H9 (cell line): Measurements from ENCODE around the gene NUDT14. TPM values are rescaled to one million over a fixed set of nuclear protein-coding genes. Genes with fewer than 3 reads are reported as not detected.

Experiments used
- DNase-seq: peaks from one replicate; pipeline ENCODE4 v3.0.0-alpha.2; 2017
- H2AFZ ChIP-seq: one replicate; pipeline ENCODE4 v1.6.1; 2013; ENCODE audit warnings: mild to moderate bottlenecking, low read length, control low read depth, moderate library complexity
- H2AK5ac ChIP-seq: 2 replicates; pipeline ENCODE4 v1.6.1; 2013; ENCODE audit warnings: low read length, control low read depth, mixed read lengths; ENCODE audit not compliant: insufficient read length
- H2BK120ac ChIP-seq: one replicate; pipeline ENCODE4 v1.6.1; 2013; ENCODE audit warnings: low read depth, mild to moderate bottlenecking, low read length, control low read depth, inconsistent platforms; ENCODE audit not compliant: poor library complexity, severe bottlenecking
- H2BK12ac ChIP-seq: 2 replicates; pipeline ENCODE4 v1.6.1; 2013; ENCODE audit warnings: low read length, control low read depth, mixed read lengths, low read depth; ENCODE audit not compliant: insufficient read length
- H2BK15ac ChIP-seq: 2 replicates; pipeline ENCODE4 v1.6.1; 2013; ENCODE audit warnings: low read depth, low read length, control low read depth
- H2BK20ac ChIP-seq: one replicate; pipeline ENCODE4 v1.6.1; 2013; ENCODE audit warnings: low read depth, mild to moderate bottlenecking, low read length, control low read depth, inconsistent platforms; ENCODE audit not compliant: poor library complexity, severe bottlenecking
- H2BK5ac ChIP-seq: 2 replicates; pipeline ENCODE4 v1.6.1; 2013; ENCODE audit warnings: low read length, control low read depth, mixed read lengths; ENCODE audit not compliant: insufficient read length
- H3K14ac ChIP-seq: 2 replicates; pipeline ENCODE4 v1.6.1; 2013; ENCODE audit warnings: low read length, control low read depth; ENCODE audit not compliant: insufficient read depth
- H3K18ac ChIP-seq: 2 replicates; pipeline ENCODE4 v1.6.1; 2013; ENCODE audit warnings: low read depth, mild to moderate bottlenecking, mixed read lengths, low read length, control low read depth; ENCODE audit not compliant: insufficient read length
- H3K23ac ChIP-seq: 2 replicates; pipeline ENCODE4 v1.6.1; 2013; ENCODE audit warnings: low read length, control low read depth, mixed read lengths, low read depth; ENCODE audit not compliant: insufficient read length
- H3K23me2 ChIP-seq: 2 replicates; pipeline ENCODE4 v1.6.1; 2013; ENCODE audit warnings: low read depth, mild to moderate bottlenecking, mixed read lengths, low read length, control low read depth; ENCODE audit not compliant: insufficient read length, poor library complexity, severe bottlenecking
- H3K27ac ChIP-seq: 2 replicates; pipeline ENCODE4 v1.5.1; 2013; ENCODE audit warnings: low read length, control low read depth, mixed read lengths, low read depth; ENCODE audit not compliant: insufficient read length
- H3K27me3 ChIP-seq: 2 replicates; pipeline ENCODE4 v1.6.1; 2013; ENCODE audit warnings: low read length, control low read depth, inconsistent platforms; ENCODE audit not compliant: insufficient read depth
- H3K4ac ChIP-seq: 2 replicates; pipeline ENCODE4 v1.6.1; 2013; ENCODE audit warnings: low read depth, mild to moderate bottlenecking, control low read depth, inconsistent platforms, low read length, moderate library complexity
- H3K4me1 ChIP-seq: 2 replicates; pipeline ENCODE4 v1.6.1; 2013; ENCODE audit warnings: low read length, control low read depth, inconsistent platforms; ENCODE audit not compliant: insufficient read depth
- H3K4me2 ChIP-seq: 2 replicates; pipeline ENCODE4 v1.6.1; 2013; ENCODE audit warnings: low read length, control low read depth, mixed read lengths; ENCODE audit not compliant: insufficient read length, insufficient read depth
- H3K56ac ChIP-seq: 2 replicates; pipeline ENCODE4 v1.6.1; 2013; ENCODE audit warnings: low read depth, mild to moderate bottlenecking, mixed read lengths, low read length, control low read depth; ENCODE audit not compliant: insufficient read length
- H3K79me1 ChIP-seq: 2 replicates; pipeline ENCODE4 v1.6.1; 2013; ENCODE audit warnings: low read depth, mild to moderate bottlenecking, moderate library complexity, low read length, control low read depth, inconsistent platforms; ENCODE audit not compliant: insufficient read depth, poor library complexity, severe bottlenecking
- H3K79me2 ChIP-seq: 2 replicates; pipeline ENCODE4 v1.6.1; 2013; ENCODE audit warnings: low read length, control low read depth, inconsistent platforms; ENCODE audit not compliant: insufficient read depth
- H3K9ac ChIP-seq: 2 replicates; pipeline ENCODE4 v1.6.1; 2013; ENCODE audit warnings: low read length, control low read depth, mixed read lengths; ENCODE audit not compliant: insufficient read length; ENCODE audit errors: extremely low read depth
- H3K9me3 ChIP-seq: one replicate; pipeline ENCODE4 v1.6.1; 2013; ENCODE audit warnings: low read depth, low read length, inconsistent platforms; ENCODE audit not compliant: control insufficient read depth
- H3T11ph ChIP-seq: one replicate; pipeline ENCODE4 v1.6.1; 2013; ENCODE audit warnings: mild to moderate bottlenecking, low read length, control low read depth, inconsistent platforms
- H4K20me1 ChIP-seq: one replicate; pipeline ENCODE4 v1.6.1; 2013; ENCODE audit not compliant: control insufficient read depth, insufficient read length, insufficient read depth
- H4K5ac ChIP-seq: 2 replicates; pipeline ENCODE4 v1.6.1; 2013; ENCODE audit warnings: low read depth, mild to moderate bottlenecking, mixed read lengths, low read length, control low read depth; ENCODE audit not compliant: insufficient read length
- H4K8ac ChIP-seq: replicated peaks from 2 replicates; pipeline ENCODE4 v1.6.1; 2013; ENCODE audit warnings: low read length, control low read depth, mixed read lengths, low read depth; ENCODE audit not compliant: insufficient read length
- H4K91ac ChIP-seq: 2 replicates; pipeline ENCODE4 v1.6.1; 2013; ENCODE audit warnings: low read depth, mild to moderate bottlenecking, moderate library complexity, mixed read lengths, low read length, control low read depth; ENCODE audit not compliant: insufficient read length
- H3K27ac Mint-ChIP-seq, 3 experiments: 2 replicates in 2 of 3; 3 replicates in 1 of 3; pipeline ENCODE4 v1.8.0; 2020 to 2021; ENCODE audit warnings: mixed read lengths in 3 of 3, mild to moderate bottlenecking in 1 of 3, moderate library complexity in 1 of 3
- H3K27me3 Mint-ChIP-seq: 2 replicates; pipeline ENCODE4 v1.8.0; 2021; ENCODE audit warnings: low read depth, mild to moderate bottlenecking, moderate library complexity, mixed read lengths
- H3K36me3 Mint-ChIP-seq, 3 experiments: 2 replicates in 2 of 3; 3 replicates in 1 of 3; pipeline ENCODE4 v1.8.0; 2020 to 2021; ENCODE audit warnings: low read depth in 3 of 3, mixed read lengths in 3 of 3; ENCODE audit not compliant: insufficient read depth in 1 of 3
- H3K4me1 Mint-ChIP-seq, 2 experiments: 2 replicates each; pipeline ENCODE4 v1.8.0; 2020; ENCODE audit warnings: mixed read lengths in 2 of 2
- H3K4me3 Mint-ChIP-seq, 2 experiments: 2 replicates in 1 of 2; 3 replicates in 1 of 2; pipeline ENCODE4 v1.8.0; 2020 to 2021; ENCODE audit warnings: mild to moderate bottlenecking in 2 of 2, mixed read lengths in 2 of 2, moderate library complexity in 1 of 2
- H3K9me3 Mint-ChIP-seq, 2 experiments: 2 replicates in 1 of 2; 3 replicates in 1 of 2; pipeline ENCODE4 v1.8.0; 2020; ENCODE audit warnings: mild to moderate bottlenecking in 2 of 2, mixed read lengths in 2 of 2, moderate library complexity in 1 of 2
- WGBS: extraction: QIAGEN DNeasy Blood & Tissue Kit; methylation state at CpG from one replicate; pipeline ENCODE4 v1.1.7; 2013; ENCODE audit warnings: missing lambda C conversion rate, low lambda C conversion rate, mixed read lengths; ENCODE audit not compliant: insufficient read length; ENCODE audit errors: extremely low coverage; 5-methylcytosine and 5-hydroxymethylcytosine counted together
- total RNA-seq: library from RNA; stranded (reverse); gene quantifications from 2 replicates; pipeline ENCODE4 v1.2.1, GENCODE V29; 2021
- TF ChIP-seq, protein P1 (sequence below): fragments of 200-600 bp; sonication (generic); conservative IDR thresholded peaks from 3 replicates; pipeline ENCODE4 v1.8.0; 2021; ENCODE audit warnings: antibody characterized with exemption, mild to moderate bottlenecking

NUDT14 gene
- total RNA-seq, 1 experiment from 2014 or later = 41.1 TPM

GRCh38 chr14:105151838-105152793 lies 29.0 kb downstream of the NUDT14 start:
- H2AFZ ChIP-seq = no peak overlapping the region
- H2AK5ac ChIP-seq = no peak overlapping the region
- no peaks in the 10 kb centered on the region for H3K27me3 ChIP-seq
- no peak overlapping the region; the same call in 1 of the 2 replicates for H3K14ac ChIP-seq
- no peaks in the 10 kb centered on the region for H3K79me1 ChIP-seq
- H4K91ac ChIP-seq = no peak overlapping the region
- no peak overlapping the region for H2BK12ac ChIP-seq
- no peaks in the 10 kb centered on the region for H3K79me2 ChIP-seq
- H3K4me1 Mint-ChIP-seq = peaks cover 2 to 18% of the 10 kb centered on the region in 2 experiments; a peak in 3 of 4 replicates
- no peak overlapping the region for H3K18ac ChIP-seq
- no peak overlapping the region for H3K4ac ChIP-seq
- no peak overlapping the region; a peak in 1 of 7 replicates for H3K27ac Mint-ChIP-seq
- no peak overlapping the region for H3K9ac ChIP-seq
- H3K56ac ChIP-seq = no peak overlapping the region
- no peak overlapping the region for H4K5ac ChIP-seq
- no CpG with 5 or more reads among the region's 44 CpGs for WGBS
- H3K4me1 ChIP-seq = no peaks in the 10 kb centered on the region
- no peak for DNase-seq
- no peak overlapping the region for H3K27ac ChIP-seq
- no peaks in the 10 kb centered on the region for H3K36me3 Mint-ChIP-seq
- no peak overlapping the region for H3T11ph ChIP-seq
- TF ChIP-seq, protein P1, sequence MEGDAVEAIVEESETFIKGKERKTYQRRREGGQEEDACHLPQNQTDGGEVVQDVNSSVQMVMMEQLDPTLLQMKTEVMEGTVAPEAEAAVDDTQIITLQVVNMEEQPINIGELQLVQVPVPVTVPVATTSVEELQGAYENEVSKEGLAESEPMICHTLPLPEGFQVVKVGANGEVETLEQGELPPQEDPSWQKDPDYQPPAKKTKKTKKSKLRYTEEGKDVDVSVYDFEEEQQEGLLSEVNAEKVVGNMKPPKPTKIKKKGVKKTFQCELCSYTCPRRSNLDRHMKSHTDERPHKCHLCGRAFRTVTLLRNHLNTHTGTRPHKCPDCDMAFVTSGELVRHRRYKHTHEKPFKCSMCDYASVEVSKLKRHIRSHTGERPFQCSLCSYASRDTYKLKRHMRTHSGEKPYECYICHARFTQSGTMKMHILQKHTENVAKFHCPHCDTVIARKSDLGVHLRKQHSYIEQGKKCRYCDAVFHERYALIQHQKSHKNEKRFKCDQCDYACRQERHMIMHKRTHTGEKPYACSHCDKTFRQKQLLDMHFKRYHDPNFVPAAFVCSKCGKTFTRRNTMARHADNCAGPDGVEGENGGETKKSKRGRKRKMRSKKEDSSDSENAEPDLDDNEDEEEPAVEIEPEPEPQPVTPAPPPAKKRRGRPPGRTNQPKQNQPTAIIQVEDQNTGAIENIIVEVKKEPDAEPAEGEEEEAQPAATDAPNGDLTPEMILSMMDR = no peak
- no peaks in the 10 kb centered on the region for H3K23me2 ChIP-seq
- H2BK15ac ChIP-seq = no peak overlapping the region
- H3K4me2 ChIP-seq = no peak overlapping the region
- no peak overlapping the region for H2BK120ac ChIP-seq
- H2BK5ac ChIP-seq = no peak overlapping the region
- H4K20me1 ChIP-seq = no peaks in the 10 kb centered on the region
- H2BK20ac ChIP-seq = no peak overlapping the region
- no peak overlapping the region for H3K23ac ChIP-seq
- no peaks in the 10 kb centered on the region for H3K9me3 Mint-ChIP-seq
- peaks cover 1% of the 10 kb centered on the region; the same call in 1 of the 2 replicates for H3K27me3 Mint-ChIP-seq
- no peak overlapping the region; a peak in 1 of 5 replicates for H3K4me3 Mint-ChIP-seq
- no peaks in the 10 kb centered on the region for H3K9me3 ChIP-seq
- no peak overlapping the region for H4K8ac ChIP-seq
